Subcutaneous preadipocyte (primary cell): Measurements from ENCODE around the gene ULK1. TPM values are rescaled to one million over a fixed set of nuclear protein-coding genes. Genes with fewer than 3 reads are reported as not detected.

Experiments used
- small RNA-seq: library from RNA; depleted of rRNA; stranded (forward); fragments of <200 nt; gene quantifications from one replicate; pipeline ENCODE3, GENCODE V24; 2012
- total RNA-seq: library from RNA; depleted of rRNA; stranded (reverse); fragments of >200 nt; gene quantifications from 2 replicates; pipeline ENCODE4 v1.2.3, GENCODE V29; 2012

The ULK1 gene
- total RNA-seq: 4.4 and 8.2 TPM in 2 replicates

DNA sequence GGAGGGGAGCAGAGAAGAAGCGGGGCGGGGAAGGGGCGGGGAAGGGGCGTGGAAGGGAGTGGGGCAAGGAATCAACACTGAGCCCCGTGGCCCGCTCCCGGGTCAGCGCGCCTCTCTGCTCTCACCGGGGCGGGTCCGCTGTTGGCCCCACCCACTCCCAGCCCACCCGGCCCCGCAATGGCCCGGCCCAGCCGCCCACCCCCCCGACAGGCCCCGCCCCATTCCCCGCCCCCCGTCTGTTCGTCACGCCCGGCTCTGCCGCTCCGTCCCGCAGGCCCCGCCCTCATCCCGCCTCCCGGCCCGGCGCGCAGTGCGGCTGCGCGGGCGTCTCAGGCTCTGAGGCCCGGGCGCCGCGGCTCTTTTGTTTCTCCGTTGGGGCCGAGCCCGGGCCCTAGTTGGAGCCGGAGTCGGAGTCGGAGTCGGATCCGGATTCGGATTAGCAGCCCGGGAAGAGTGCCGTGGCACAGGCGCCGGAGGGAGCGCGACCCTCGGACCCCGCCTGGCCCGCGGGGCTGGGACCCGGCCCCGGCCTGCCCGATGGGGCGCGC, at the start of gene ULK1:
ULK1 (plus strand) TSS at position 310 of the 548 bp plus-strand sequence. CDS start 380 bp downstream, outside the sequence.

DNA sequence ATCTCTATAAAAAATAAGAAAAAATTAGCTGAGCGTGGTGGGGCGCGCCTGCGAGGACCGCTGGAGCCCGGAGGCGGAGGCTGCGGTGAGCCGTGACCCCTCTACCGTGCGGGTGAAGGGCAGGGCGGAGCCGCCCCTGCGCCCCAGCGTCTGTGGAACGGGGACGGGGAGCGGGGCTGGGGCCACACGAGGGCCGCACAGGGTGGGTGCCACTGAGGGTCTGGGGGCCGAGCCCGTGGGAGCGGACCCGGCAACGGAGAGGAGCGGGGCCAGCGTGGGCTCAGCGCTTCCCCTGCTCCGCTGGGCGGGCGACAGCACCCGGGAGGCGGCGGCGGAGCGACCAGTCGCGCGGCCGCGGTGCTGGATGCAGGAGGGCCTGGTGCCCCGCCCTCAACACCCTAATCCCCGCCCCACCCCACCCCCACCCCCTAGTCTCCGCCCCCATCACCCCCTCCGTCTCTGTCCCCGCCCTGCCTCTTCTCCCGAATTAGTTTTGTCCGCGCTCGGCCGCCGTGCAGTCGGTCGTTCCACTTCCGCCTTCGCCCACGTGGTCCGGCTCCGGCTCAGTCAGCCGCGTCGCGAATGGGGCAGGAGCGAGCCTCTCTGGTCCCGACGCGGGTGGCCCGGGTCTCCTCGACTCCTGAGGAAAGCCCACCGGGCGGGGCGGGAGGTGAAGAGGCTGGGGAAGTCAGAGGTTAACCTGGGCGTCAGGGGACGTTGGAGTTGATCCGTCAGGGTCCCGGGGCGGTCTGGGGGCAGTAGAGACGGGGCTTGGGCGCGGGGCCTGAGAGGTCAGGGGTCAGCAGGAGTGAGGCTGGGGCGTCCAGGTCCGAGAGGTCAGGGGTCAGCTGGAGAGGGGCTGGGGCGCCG, 34.5 kb downstream of the ULK1 start, which contains the start of gene PUS1:
PUS1 (plus strand) TSS at position 566 of the 870 bp plus-strand sequence. CDS start 447 bp downstream, outside the sequence.

DNA sequence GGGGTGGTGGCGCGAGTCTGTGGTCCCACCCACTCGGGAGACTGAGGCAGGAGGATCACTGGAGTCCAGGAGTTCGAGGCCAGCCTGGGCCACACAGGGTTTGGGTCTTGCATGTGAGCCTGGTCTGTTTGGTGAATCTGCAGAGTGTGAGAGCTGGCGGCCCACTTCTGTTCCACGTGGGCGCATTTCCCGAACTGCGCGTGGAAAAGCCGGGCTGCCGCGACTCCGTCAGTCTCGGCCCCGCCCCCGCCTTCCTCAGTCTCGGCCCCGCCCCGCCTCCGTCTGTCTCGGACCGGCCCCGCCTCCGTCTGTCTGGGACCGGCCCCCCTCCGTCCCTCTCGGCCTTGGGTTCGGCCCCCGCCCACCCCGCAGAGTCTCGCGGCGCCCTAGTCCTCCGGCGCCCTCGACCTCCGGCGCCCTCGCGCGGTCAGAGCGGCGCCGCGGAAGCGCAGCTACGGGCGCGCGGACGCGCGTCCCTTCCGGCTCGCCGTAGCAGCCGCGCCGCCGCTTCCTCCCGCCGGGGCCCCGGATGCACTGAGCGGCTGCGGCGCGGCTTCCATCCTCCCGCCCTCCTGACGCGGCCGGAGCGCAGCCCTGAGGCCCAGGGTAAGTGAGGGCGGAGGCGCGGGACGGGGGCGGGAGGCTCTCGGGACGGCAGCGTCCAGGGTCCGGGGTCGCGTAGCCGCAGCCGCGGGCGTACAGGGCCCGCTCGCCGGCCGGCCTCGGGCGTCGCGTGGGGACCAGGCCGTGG, 55.2 kb downstream of the ULK1 start, which contains the start of gene EP400:
EP400 (plus strand) TSS at position 512 of the 751 bp plus-strand sequence. CDS start 10,678 bp downstream, outside the sequence.

Small RNA genes lying within 50 kb of the gene (small RNA-seq; reads per million reads assigned to genes)
- not detected for gene AC131009.3

Other genes with a start within 250 kb of the ULK1 start
- gene SFSWAP, start 183.5 kb upstream of the ULK1 start, total RNA-seq: 25.0 and 34.0 TPM in 2 replicates
- 10.6 and 11.0 TPM in 2 replicates for gene MMP17, start 66.2 kb upstream of the ULK1 start, total RNA-seq
- 14.7 and 20.5 TPM in 2 replicates for gene PUS1, start 34.7 kb downstream of the ULK1 start, total RNA-seq
- 11.4 and 15.2 TPM in 2 replicates for gene EP400, start 55.3 kb downstream of the ULK1 start, total RNA-seq
- 9.2 and 10.8 TPM in 2 replicates for gene DDX51, start 249.7 kb downstream of the ULK1 start, total RNA-seq
- gene NOC4L, start 249.8 kb downstream of the ULK1 start, total RNA-seq: 21.3 and 27.2 TPM in 2 replicates